Mesenchymal stem cell (in vitro differentiated cells and primary cell): ENCODE results near the gene SMARCA4.

Source experiments
- DNase-seq: peaks from one replicate; pipeline ENCODE4 v3.0.0-alpha.2; 2013
- H2AFZ ChIP-seq: one replicate; pipeline ENCODE4 v1.6.1; 2013; ENCODE audit warnings: low read depth, mild to moderate bottlenecking, control low read depth, inconsistent platforms, low read length, moderate library complexity
- H2AK5ac ChIP-seq: 2 replicates; pipeline ENCODE4 v1.6.1; 2013; ENCODE audit warnings: low read length, moderate library complexity, mild to moderate bottlenecking, inconsistent platforms; ENCODE audit not compliant: severe bottlenecking
- H2BK120ac ChIP-seq: one replicate; pipeline ENCODE4 v1.6.1; 2013; ENCODE audit warnings: low read depth, mild to moderate bottlenecking, inconsistent platforms, low read length, moderate library complexity
- H2BK12ac ChIP-seq, 2 experiments: one replicate each; pipeline ENCODE4 v1.6.1; 2013; ENCODE audit warnings: inconsistent platforms in 2 of 2, low read length in 2 of 2, mild to moderate bottlenecking in 2 of 2, moderate library complexity in 2 of 2, control low read depth in 1 of 2
- H2BK15ac ChIP-seq: one replicate; pipeline ENCODE4 v1.6.1; 2013; ENCODE audit warnings: mild to moderate bottlenecking, low read depth, inconsistent platforms; ENCODE audit not compliant: poor library complexity, severe bottlenecking
- H2BK5ac ChIP-seq: 2 replicates; pipeline ENCODE4 v1.6.1; 2013; ENCODE audit warnings: low read depth, mild to moderate bottlenecking, low read length, control low read depth, inconsistent platforms; ENCODE audit not compliant: poor library complexity, severe bottlenecking
- H3K14ac ChIP-seq, 2 experiments: one replicate each; pipeline ENCODE4 v1.6.1; 2013; ENCODE audit warnings: inconsistent platforms in 2 of 2, low read length in 2 of 2, control low read depth in 1 of 2, mild to moderate bottlenecking in 1 of 2, moderate library complexity in 1 of 2
- H3K18ac ChIP-seq, 2 experiments: one replicate each; pipeline ENCODE4 v1.6.1; 2013; ENCODE audit warnings: inconsistent platforms in 2 of 2, low read length in 2 of 2, control low read depth in 1 of 2, low read depth in 1 of 2, mild to moderate bottlenecking in 1 of 2
- H3K23ac ChIP-seq, 2 experiments: one replicate each; pipeline ENCODE4 v1.6.1; 2013; ENCODE audit warnings: inconsistent platforms in 2 of 2, low read length in 2 of 2, mild to moderate bottlenecking in 2 of 2, moderate library complexity in 2 of 2, control low read depth in 1 of 2
- H3K27ac ChIP-seq: 2 replicates; pipeline ENCODE4 v1.5.1; 2013; ENCODE audit warnings: mild to moderate bottlenecking, moderate library complexity, low read length, control low read depth, inconsistent platforms; ENCODE audit not compliant: poor library complexity, severe bottlenecking
- H3K27me3 ChIP-seq, 2 experiments: 2 replicates each; pipeline versions ENCODE4 v1.6.1 to v1.7.0; 2013; ENCODE audit warnings: low read length in 2 of 2, mild to moderate bottlenecking in 2 of 2, moderate library complexity in 2 of 2, control low read depth in 1 of 2, inconsistent platforms in 1 of 2; ENCODE audit not compliant: control insufficient read depth in 1 of 2, insufficient read depth in 1 of 2
- H3K36me3 ChIP-seq, 2 experiments: 2 replicates each; pipeline versions ENCODE4 v1.6.1 to v1.7.0; 2013; ENCODE audit warnings: low read length in 2 of 2, control low read depth in 1 of 2, inconsistent platforms in 1 of 2, low read depth in 1 of 2, mild to moderate bottlenecking in 1 of 2; ENCODE audit not compliant: insufficient read depth in 2 of 2, control insufficient read depth in 1 of 2
- H3K4ac ChIP-seq, 2 experiments: one replicate each; pipeline ENCODE4 v1.6.1; 2013; ENCODE audit warnings: inconsistent platforms in 2 of 2, low read length in 2 of 2, mild to moderate bottlenecking in 2 of 2, moderate library complexity in 2 of 2, control low read depth in 1 of 2, low read depth in 1 of 2
- H3K4me1 ChIP-seq: 2 replicates; pipeline ENCODE4 v1.6.1; 2013; ENCODE audit warnings: low read depth, low read length, control low read depth; ENCODE audit not compliant: control insufficient read depth, insufficient read depth
- H3K4me2 ChIP-seq: 2 replicates; pipeline ENCODE4 v1.6.1; 2013; ENCODE audit warnings: low read length, mild to moderate bottlenecking, inconsistent platforms; ENCODE audit not compliant: poor library complexity, severe bottlenecking
- H3K4me3 ChIP-seq, 2 experiments: 2 replicates each; pipeline versions ENCODE4 v1.5.1 to v1.7.0; 2013; ENCODE audit warnings: low read length in 2 of 2, mild to moderate bottlenecking in 2 of 2, control low read depth in 1 of 2, low read depth in 1 of 2; ENCODE audit not compliant: insufficient read depth in 1 of 2
- H3K79me1 ChIP-seq: replicated peaks from 2 replicates; pipeline ENCODE4 v1.6.1; 2013; ENCODE audit warnings: mild to moderate bottlenecking, control low read depth, low read length, inconsistent platforms; ENCODE audit not compliant: poor library complexity, severe bottlenecking
- H3K9ac ChIP-seq: 2 replicates; pipeline ENCODE4 v1.7.0; 2013; ENCODE audit warnings: mild to moderate bottlenecking, low read length, moderate library complexity
- H3K9me3 ChIP-seq: 2 replicates; pipeline ENCODE4 v1.7.0; 2013; ENCODE audit warnings: mild to moderate bottlenecking, low read length; ENCODE audit not compliant: control insufficient read depth
- H4K8ac ChIP-seq: one replicate; pipeline ENCODE4 v1.6.1; 2013; ENCODE audit warnings: inconsistent platforms, mild to moderate bottlenecking, low read length, moderate library complexity
- H4K91ac ChIP-seq: one replicate; pipeline ENCODE4 v1.6.1; 2013; ENCODE audit warnings: mild to moderate bottlenecking, low read length, inconsistent platforms
- WGBS: methylation state at CpG from one replicate; pipeline ENCODE4 v1.1.7; 2013; ENCODE audit warnings: mixed read lengths; 5-methylcytosine and 5-hydroxymethylcytosine counted together

SMARCA4 gene

DNA sequence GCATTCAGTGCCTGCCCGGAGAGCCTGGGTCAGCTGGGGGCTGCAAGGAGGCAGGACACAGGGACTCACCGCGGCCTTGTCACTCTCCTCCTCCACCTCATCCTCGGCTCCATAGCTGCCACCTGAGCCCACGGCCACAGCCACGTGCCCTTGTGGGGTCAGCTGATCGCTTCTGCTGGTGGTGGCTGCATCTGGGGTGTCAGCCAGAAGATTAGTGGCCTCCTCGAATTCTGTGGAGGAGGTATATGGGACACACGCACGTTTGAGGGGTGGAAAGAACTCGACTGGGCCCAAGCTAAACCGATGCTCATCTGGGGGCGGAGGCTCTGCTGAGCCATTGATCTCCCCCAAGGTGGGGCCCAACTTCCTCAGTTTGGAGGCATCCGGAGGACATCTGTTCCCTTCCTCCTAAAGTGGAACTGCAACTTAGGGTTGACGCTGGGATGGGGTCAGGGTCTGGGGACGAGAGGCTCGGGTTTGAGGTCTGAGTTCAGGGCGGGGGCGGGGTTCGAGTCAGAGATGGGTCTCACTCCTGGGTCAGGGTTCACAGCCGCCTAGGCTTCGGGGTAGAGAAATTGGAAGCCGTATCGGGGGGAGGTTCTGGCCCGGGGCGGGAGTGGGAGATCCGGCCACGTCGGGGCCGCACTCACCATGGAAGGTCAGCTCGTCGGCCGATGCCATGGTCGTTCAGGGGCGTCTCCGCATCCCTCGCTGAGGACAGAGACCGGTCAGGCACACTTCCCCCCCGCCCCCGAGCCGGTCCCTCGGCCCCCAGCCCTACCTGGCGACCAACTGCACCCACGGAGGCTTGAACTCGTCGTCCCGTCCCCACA is 32.9 kb upstream of the SMARCA4 start:
- H2AFZ ChIP-seq = peak overlapping the region; percentile 36
- H4K91ac ChIP-seq = peak overlapping the region; percentile 86
- H3K23ac ChIP-seq = no peak overlapping the region
- H2BK12ac ChIP-seq = peak overlapping the region; percentile 31 to 76
- H2AK5ac ChIP-seq = peak overlapping the region; percentile 87
- peak overlapping the region in 1 of 2 experiments; percentile 87 for H3K14ac ChIP-seq
- DNase-seq = no peak
- H3K27me3 ChIP-seq = no peaks in the 10 kb centered on the region
- peak overlapping the region; percentile 99 for H4K8ac ChIP-seq
- peaks cover 28 to 52% of the 10 kb centered on the region in 2 experiments for H3K36me3 ChIP-seq
- H2BK5ac ChIP-seq = no peak overlapping the region
- no peak overlapping the region for H3K27ac ChIP-seq
- H3K4me3 ChIP-seq = peak overlapping the region; percentile 93 to 95
- WGBS = 19% methylated on average over 45 of the region's 47 CpGs
- H3K4me2 ChIP-seq = peak overlapping the region; percentile 85
- peak overlapping the region; percentile 46 to 69 for H3K4ac ChIP-seq
- H3K18ac ChIP-seq = peak overlapping the region; percentile 45 to 94
- H3K79me1 ChIP-seq = peaks cover 35% of the 10 kb centered on the region
- peak overlapping the region; percentile 92 for H3K9ac ChIP-seq
- peak overlapping the region; percentile 39 for H2BK15ac ChIP-seq
- H2BK120ac ChIP-seq = peak overlapping the region; percentile 84
- H3K4me1 ChIP-seq = peaks cover 19% of the 10 kb centered on the region
- no peaks in the 10 kb centered on the region for H3K9me3 ChIP-seq

DNA sequence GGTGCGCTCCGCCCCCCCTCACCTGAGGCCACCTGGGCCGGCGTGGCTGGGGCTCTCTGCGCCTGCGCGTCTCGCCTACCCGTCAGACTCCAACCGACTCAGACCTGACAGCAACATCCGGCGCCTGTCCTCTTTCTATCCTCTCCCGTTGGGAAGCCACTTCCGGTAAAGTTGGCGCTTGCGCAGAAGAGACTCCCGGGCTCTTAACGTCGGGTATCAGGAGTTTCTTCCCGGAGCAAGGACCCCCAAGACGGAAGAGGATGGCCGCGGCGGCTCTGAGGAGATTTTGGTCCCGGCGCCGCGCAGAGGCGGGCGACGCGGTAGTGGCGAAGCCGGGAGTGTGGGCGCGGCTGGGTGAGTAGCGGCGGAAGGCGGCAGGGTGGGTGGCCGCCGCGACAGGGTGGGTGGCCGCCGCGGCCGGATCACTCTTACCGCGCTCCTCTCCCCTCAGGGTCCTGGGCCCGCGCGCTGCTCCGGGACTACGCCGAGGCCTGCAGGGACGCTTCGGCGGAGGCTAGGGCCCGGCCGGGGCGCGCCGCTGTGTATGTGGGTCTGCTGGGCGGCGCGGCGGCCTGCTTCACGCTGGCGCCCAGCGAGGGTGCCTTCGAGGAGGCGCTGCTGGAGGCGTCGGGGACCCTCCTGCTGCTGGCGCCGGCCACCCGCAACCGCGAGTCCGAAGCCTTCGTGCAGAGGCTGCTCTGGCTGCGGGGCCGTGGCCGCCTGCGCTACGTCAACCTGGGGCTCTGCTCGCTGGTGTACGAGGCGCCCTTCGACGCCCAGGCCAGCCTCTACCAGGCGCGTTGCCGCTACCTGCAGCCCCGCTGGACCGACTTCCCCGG is 32.0 kb upstream of the SMARCA4 start, which contains the start of the genes TIMM29 and YIPF2:
Gene TIMM29, plus strand, starts transcription at position 249 of the 839 bp plus-strand sequence. Its CDS starts 12 bp downstream, at position 261.
Gene YIPF2, minus strand, starts transcription at position 77 of the 839 bp plus-strand sequence. CDS start 229 bp downstream, outside the sequence.
- Histone ChIP-seq H3K36me3 (peaks cover 26 to 46% of the 10 kb centered on the region in 2 experiments), H2BK15ac (peak within 1 kb of the TSS; percentile 39), H3K14ac (peak within 1 kb of the TSS in 1 of 2 experiments; percentile 87), H3K18ac (peak within 1 kb of the TSS; percentile 85 to 94), H2BK120ac (peak within 1 kb of the TSS; percentile 84), H4K91ac (peak within 1 kb of the TSS; percentile 90), H3K9ac (peak within 1 kb of the TSS; percentile 92), H3K23ac (peak within 1 kb of the TSS in 1 of 2 experiments; percentile 92), H4K8ac (peak within 1 kb of the TSS; percentile 99), H3K4me1 (peaks cover 19% of the 10 kb centered on the region), H3K27ac (no peak within 1 kb of the TSS), H2BK12ac (peak within 1 kb of the TSS; percentile 31 to 76), H3K4me3 (peak within 1 kb of the TSS; percentile 93 to 95), H3K4ac (peak within 1 kb of the TSS; percentile 91 to 99), H3K79me1 (peaks cover 34% of the 10 kb centered on the region), H3K4me2 (peak within 1 kb of the TSS; percentile 98), H2AFZ (peak within 1 kb of the TSS; percentile 36), H2BK5ac (no peak within 1 kb of the TSS), H3K27me3 (no peaks in the 10 kb centered on the region), H2AK5ac (peak within 1 kb of the TSS; percentile 87), H3K9me3 (no peaks in the 10 kb centered on the region)
- DNase-seq = peak; percentile 98
- WGBS = 1% methylated on average over 58 of the region's 96 CpGs

DNA sequence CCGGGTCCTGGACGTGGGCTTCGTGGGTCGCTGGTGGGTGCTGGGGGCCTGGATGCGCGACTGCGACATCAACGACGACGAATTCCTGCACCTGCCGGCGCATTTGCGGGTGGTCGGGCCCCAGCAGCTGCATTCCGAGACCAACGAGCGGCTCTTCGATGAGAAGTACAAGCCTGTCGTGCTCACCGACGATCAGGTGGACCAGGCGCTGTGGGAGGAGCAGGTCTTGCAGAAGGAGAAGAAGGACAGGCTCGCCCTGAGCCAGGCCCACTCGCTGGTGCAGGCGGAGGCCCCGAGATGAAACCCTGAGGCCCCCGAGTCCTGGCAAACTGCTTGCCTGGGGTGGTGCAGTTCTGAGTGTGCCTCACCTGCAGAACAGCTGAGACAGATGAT is 31.4 kb upstream of the SMARCA4 start:
- Histone ChIP-seq H3K27ac (no peak overlapping the region), H2BK5ac (no peak overlapping the region), H3K9me3 (no peaks in the 10 kb centered on the region), H3K36me3 (peaks cover 20 to 40% of the 10 kb centered on the region in 2 experiments), H2AK5ac (no peak overlapping the region), H2BK15ac (no peak overlapping the region), H3K4me2 (peak overlapping the region; percentile 98), H3K79me1 (peaks cover 28% of the 10 kb centered on the region), H3K14ac (peak overlapping the region in 1 of 2 experiments; percentile 83), H2BK12ac (no peak overlapping the region), H3K4ac (peak overlapping the region; percentile 91 to 99), H3K27me3 (no peaks in the 10 kb centered on the region), H4K8ac (peak overlapping the region; percentile 89), H3K9ac (peak overlapping the region; percentile 92), H2BK120ac (no peak overlapping the region), H3K4me1 (peaks cover 19% of the 10 kb centered on the region), H3K23ac (peak overlapping the region in 1 of 2 experiments; percentile 83), H2AFZ (no peak overlapping the region), H3K18ac (no peak overlapping the region), H3K4me3 (peak overlapping the region; percentile 93 to 95), H4K91ac (no peak overlapping the region)
- WGBS = 18% methylated on average over 27 of the region's 27 CpGs
- no peak for DNase-seq
